SW 1271 (cell line): ENCODE data around the gene TNIP1.

Experiments used
- DNase-seq, 2 experiments: peaks; one replicate each; lab custom pipeline; 2025; lab: John Stamatoyannopoulos, UW

TNIP1 gene

DNA sequence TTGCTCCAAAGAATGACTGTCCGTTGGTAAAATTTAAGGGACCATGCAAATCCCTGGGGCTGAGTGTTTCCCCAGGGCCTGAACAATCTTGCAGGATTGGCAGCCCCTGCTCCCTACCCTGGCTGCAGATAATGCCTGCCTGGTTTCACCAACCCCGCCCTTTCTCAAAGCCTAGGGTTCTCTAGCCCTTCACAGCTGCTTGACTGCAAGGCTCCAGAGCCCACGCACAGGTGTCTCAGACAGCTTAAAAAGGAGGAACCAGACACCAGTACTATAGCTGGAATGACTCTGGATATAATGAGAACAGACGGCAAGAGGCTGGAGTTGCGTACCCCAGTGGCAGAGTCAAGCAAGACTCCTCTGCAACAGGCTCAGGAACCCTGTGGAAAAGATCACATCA is 25.2 kb upstream of the TNIP1 start:
- no peak for DNase-seq

DNA sequence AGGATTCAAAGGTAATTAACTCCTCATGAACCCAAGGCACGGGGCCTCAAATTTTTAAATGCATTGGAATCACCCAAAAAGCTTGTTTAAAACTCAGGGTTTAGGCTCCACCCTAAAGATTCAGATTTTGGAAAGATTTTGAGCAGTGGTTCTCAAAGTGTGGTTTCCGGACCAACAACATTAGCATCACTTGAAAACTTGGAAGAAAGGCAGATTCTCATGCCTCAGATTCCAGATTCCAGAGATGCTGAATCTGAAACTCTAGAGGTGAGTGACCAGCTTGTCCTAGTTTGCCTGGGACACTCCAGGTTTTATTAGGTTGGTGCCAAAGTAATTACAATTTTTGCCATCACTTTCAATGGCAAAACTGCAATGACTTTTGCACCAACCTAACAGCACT is 24.7 kb upstream of the TNIP1 start:
- no peak for DNase-seq

GRCh38 chr5:151104795-151105194 is 24.0 kb upstream of the TNIP1 start:
- DNase-seq: no peak

DNA sequence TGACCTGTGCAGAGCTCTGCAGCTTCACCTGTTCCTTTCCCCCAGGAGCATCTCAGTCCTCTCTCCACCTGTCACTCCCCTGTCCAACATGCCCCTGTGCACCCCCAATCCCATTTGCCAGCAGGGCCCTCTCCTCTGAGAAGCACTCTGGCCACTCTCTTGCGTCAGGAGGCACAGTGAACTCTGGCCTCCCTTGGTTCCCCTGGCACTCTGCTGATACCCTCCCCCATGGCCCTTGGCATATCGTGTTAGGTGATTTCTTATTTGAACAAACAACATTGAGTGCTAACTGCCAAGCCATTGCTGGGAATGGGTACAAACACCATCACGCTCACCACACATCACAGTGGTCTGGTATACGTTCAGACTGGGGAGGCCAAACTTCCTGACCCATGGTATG is 20.9 kb upstream of the TNIP1 start:
- no peak for DNase-seq

- DNase-seq: no peak
These were observed 20.3 kb upstream of the TNIP1 start for GRCh38 chr5:151101151-151101550.

GRCh38 chr5:151100681-151101080 is 19.8 kb upstream of the TNIP1 start:
- DNase-seq: no peak

GRCh38 chr5:151098768-151099121 is 17.9 kb upstream of the TNIP1 start:
- no peak for DNase-seq

GRCh38 chr5:151097820-151098767 is 17.3 kb upstream of the TNIP1 start:
- no peak for DNase-seq

- DNase-seq: no peak
These were observed 16.2 kb upstream of the TNIP1 start for GRCh38 chr5:151097061-151097460.

DNA sequence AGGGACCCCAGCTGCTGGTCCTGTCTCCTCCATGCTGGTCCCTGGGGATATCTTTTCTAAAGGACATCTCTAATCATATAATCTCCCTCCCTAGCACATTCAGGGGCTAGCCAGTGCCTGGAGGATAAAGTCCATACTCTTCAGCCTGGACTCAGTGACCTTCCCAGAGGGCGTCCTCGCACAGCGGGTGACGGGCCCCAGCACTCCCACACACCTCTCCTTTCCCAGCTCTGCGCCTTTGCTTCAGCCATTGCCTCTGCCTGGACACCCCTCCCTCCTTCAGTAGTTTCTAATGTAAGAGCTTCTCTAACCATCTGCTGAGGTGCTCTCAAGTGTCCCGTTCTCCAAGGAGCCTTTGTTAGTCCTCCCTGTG is 15.2 kb upstream of the TNIP1 start:
- DNase-seq: no peak

GRCh38 chr5:151095341-151096000 is 14.6 kb upstream of the TNIP1 start:
- no peak for DNase-seq

- DNase-seq: no peak
These were observed 14.0 kb upstream of the TNIP1 start for GRCh38 chr5:151094852-151095245.

GRCh38 chr5:151094030-151094851 is 13.4 kb upstream of the TNIP1 start:
- DNase-seq: no peak

DNA sequence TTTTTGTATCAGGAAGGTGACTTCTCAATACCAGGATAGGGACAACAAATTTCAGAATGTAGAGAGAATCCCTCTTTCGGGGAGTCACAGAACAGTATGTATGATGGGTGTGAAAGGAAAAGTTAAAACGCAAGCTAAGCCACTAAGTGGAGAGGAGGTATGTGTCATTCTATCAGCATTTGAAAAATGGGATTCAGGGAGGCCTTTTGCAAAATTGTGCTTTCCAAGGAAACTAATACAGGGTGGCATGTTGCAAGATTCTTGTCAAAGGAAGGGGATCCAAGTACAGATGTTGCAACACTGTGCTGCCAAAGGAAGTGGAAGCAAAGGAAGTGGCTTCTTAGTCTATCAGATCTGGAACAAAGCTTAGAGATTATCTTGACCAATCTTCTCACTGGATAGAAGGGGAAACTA is 12.6 kb upstream of the TNIP1 start:
- DNase-seq: peak; percentile 89 to 95

GRCh38 chr5:151092762-151093161 is 11.9 kb upstream of the TNIP1 start:
- DNase-seq: peak; percentile 59 to 84

DNA sequence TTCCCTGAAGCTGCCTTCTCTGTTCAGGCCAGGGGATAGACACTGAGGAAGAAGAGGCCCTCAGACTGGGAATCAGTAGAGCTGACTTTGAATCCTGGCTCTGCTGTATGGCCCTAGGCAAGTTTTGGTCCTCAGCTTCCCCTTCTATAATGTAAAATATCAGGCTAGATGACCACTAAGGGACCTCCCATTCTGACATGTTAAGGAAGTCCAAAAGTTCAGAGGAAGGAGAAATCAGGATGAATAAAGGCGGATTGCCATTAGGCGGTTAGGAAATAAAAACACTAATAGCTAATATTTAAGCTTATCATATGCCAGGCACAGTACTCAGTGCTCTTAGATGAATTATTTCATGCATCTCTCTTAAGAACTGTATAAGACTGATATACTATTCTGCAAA is 8.9 kb upstream of the TNIP1 start:
- no peak for DNase-seq

- no peak for DNase-seq
These were observed 8.2 kb upstream of the TNIP1 start for GRCh38 chr5:151088986-151089385.

- no peak for DNase-seq
These were observed 6.7 kb upstream of the TNIP1 start for GRCh38 chr5:151087486-151087885.

DNA sequence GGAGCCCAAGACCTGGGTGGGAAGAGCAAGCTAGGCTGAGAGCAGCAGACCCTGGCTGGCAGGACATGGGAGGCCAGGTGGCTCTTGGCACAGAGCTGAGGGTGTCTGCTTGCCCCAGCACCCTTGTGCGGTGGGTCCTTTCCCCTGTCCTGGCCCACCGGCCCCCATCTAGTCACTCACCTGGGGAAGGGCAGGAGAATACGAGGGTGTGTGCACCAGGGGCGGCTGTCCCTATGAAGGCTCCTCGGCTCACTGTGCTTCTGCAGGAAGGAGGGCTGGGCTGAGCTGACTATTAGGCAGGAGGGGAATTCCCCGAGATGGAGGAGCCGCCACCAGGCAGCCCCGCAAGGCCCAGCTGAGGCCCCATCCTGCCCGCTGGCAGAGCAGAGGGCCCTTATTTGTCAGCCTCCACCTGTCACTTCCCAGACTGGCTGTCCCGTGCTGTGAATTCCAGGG is 6.1 kb upstream of the TNIP1 start:
- DNase-seq: no peak

DNA sequence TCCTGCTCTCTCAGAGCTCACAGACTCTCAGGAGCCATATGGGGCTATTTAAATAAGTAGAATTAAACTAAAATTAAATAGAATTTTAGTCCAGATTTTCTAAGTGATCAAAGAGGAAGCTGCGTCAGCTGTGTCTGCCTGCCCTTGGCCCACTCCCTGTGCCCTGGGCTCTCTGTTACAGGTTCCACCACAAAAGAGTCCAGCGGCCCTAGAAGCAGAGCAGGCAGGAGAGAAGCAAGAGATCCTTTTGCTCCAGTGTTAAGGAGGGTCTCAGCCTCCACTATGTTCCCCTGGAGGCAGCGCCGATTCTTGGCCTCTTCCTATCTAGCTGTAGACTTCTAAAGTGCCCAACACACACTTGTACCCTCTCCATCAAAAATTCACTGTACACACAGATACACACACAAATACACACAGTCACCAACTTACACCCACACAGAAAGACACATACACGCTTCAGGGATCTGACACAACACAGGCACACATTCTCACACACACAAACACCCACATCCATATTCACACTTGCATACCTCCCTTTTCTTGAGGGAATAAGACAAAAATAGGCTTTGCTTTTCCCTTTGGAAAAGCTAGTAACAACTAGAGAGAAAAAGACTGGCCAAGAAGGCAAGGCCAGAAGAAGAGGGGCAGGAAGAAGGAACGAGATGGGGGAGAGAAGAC is 5.5 kb upstream of the TNIP1 start:
- no peak for DNase-seq

DNA sequence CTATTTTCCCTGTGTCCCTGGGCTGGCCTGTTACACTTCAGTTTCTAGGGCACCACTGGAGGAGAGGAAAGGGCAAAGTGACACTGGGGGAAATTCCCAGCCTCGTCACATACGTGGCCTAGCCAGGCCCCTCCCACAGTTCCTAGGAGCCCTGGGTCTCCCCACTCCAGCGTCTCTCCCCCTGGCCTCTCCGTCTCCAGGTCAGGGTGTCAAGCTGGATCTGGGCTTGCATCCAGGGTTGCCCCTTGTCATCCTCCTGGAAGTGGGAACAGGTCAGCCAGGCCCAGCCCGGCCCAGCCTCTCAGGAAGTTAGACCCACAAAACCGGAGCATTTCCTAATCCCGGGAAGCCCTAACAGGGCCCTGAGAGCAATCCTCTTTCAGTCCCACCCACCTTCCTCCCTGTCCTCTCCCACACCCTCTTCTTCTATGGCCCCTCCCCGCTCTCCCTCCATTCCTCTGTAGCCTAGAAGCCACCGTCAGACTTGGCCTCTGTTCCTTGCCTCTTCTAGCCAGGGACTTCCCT is 4.7 kb upstream of the TNIP1 start:
- no peak for DNase-seq

DNA sequence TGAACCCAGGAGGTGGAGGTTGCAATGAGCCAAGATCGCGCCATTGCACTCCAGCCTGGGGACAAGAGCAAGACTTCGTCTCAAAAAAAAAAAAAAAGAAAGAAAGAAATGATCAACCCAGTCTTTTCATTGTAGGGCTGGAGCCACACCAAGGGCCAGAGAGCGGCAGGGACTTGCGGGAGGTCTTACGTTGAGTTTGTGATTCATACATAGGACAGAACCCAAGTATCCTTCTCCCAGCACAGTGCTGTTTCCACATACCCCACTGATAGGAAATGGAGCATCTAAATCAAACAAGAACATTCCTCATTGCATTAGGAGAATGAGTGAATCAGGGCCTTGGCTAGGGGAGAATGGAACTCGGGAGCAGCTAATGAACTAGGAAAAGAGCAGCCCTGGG is 3.5 kb upstream of the TNIP1 start:
- DNase-seq: no peak
